GM12878 (cell line): ENCODE results near the gene ARMC3. TPM values are rescaled to one million over a fixed set of nuclear protein-coding genes. Genes with fewer than 3 reads are reported as not detected.
"Not testable (repeated sequence)": the region's sequence is repeated elsewhere in the genome, so short reads cannot be mapped to it uniquely, and the experiment has no call there.

Experiments used
- ATAC-seq: fragments of 200-7000 bp; cut with Tn5 transposase; 3 replicates; pipeline ENCODE4 v1.9.1; 2020; ENCODE audit warnings: mild to moderate bottlenecking, moderate library complexity
- BruUV-seq: library from RNA; stranded (reverse); fragments of 400-500 nt; replicated peaks from 2 replicates; lab custom pipeline; 2021; lab: Mats Ljungman, UMichigan
- CTCF ChIA-PET: fragments of 300-600 bp; sonication (Branson Sonifier 250); formaldehyde crosslinking; extraction: SDS; loops from one replicate; lab custom pipeline; 2021; ENCODE audit warnings: inconsistent platforms; lab: Yijun Ruan, JAX
- POLR2A ChIA-PET: fragments of 350-600 bp; formaldehyde crosslinking; extraction: SDS; loops from one replicate; lab custom pipeline; 2021; ENCODE audit warnings: inconsistent platforms; lab: Charles Lee
- RAD21 ChIA-PET: fragments of 300-600 bp; sonication (Branson Sonifier 250); formaldehyde crosslinking; loops from one replicate; lab custom pipeline; 2023; ENCODE audit warnings: antibody characterized with exemption; ENCODE audit not compliant: unreplicated experiment; lab: Charles Lee
- SMC1A ChIA-PET: fragments of 300-600 bp; sonication (Branson Sonifier 250); formaldehyde crosslinking; loops from one replicate; lab custom pipeline; 2023; ENCODE audit not compliant: unreplicated experiment, uncharacterized antibody; lab: Charles Lee
- DNase-seq: peaks from one replicate; pipeline ENCODE4 v3.0.0-alpha.2; 2011; ENCODE audit warnings: low read depth, low spot score
- FAIRE-seq: peaks from 3 replicates; lab custom pipeline; 2011; peaks lifted over from hg19 to GRCh38; lab: Jason Lieb, UNC
- H2AFZ ChIP-seq: 2 replicates; pipeline ENCODE4 v1.6.0; 2011; ENCODE audit warnings: low read depth, low read length, control low read depth; ENCODE audit not compliant: control insufficient read depth
- H3K27ac ChIP-seq: 2 replicates; pipeline ENCODE4 v1.5.1; 2011; ENCODE audit warnings: control low read depth; ENCODE audit not compliant: control insufficient read depth, insufficient read depth
- H3K27me3 ChIP-seq, 2 experiments: replicated peaks in 1 of 2; 2 replicates each; pipeline versions ENCODE4 v1.6.0 to v1.6.1; 2011; ENCODE audit warnings: low read length in 1 of 2; ENCODE audit not compliant: control insufficient read depth in 2 of 2, insufficient read depth in 2 of 2
- H3K36me3 ChIP-seq, 2 experiments: 2 replicates each; pipeline ENCODE4 v1.5.1; 2011; ENCODE audit warnings: low read length in 1 of 2; ENCODE audit not compliant: control insufficient read depth in 2 of 2, insufficient read depth in 2 of 2
- H3K4me1 ChIP-seq: 2 replicates; pipeline ENCODE4 v1.6.1; 2011; ENCODE audit warnings: mild to moderate bottlenecking, low read length, moderate library complexity, mixed read lengths; ENCODE audit not compliant: control insufficient read depth, insufficient read depth
- H3K4me2 ChIP-seq: 2 replicates; pipeline ENCODE4 v1.6.0; 2011; ENCODE audit warnings: control low read depth; ENCODE audit not compliant: control insufficient read depth, insufficient read depth
- H3K4me3 ChIP-seq: fragments of 200-600 bp; sonication (generic); 2 replicates; pipeline ENCODE4 v1.5.1; 2016
- H3K79me2 ChIP-seq: 2 replicates; pipeline ENCODE4 v1.6.0; 2011; ENCODE audit warnings: low read length; ENCODE audit not compliant: control insufficient read depth, insufficient read depth
- H3K9ac ChIP-seq: 2 replicates; pipeline ENCODE4 v1.8.0; 2011; ENCODE audit warnings: low read length, control low read depth, mixed read lengths; ENCODE audit not compliant: control insufficient read depth, insufficient read depth
- H3K9me3 ChIP-seq: replicated peaks from 3 replicates; pipeline ENCODE4 v1.5.1; 2011; ENCODE audit warnings: mild to moderate bottlenecking, low read length; ENCODE audit not compliant: control insufficient read depth, insufficient read depth
- H4K20me1 ChIP-seq: 2 replicates; pipeline ENCODE4 v1.6.0; 2011; ENCODE audit not compliant: control insufficient read depth, insufficient read depth
- CBFB ChIP-seq: IDR thresholded peaks from 2 replicates; pipeline ENCODE4 v1.6.1; 2016; ENCODE audit warnings: antibody characterized with exemption, low read depth
- NKRF ChIP-seq: fragments of 450-650 bp; conservative IDR thresholded peaks from 2 replicates; pipeline ENCODE4 v1.6.1; 2017; ENCODE audit warnings: mild to moderate bottlenecking, moderate library complexity
- NR2C2 ChIP-seq: IDR thresholded peaks from 2 replicates; pipeline ENCODE4 v1.6.1; 2011; ENCODE audit warnings: borderline replicate concordance, low read depth; ENCODE audit not compliant: control insufficient read depth, insufficient read length
- RAD51 ChIP-seq: fragments of 450-650 bp; IDR thresholded peaks from 2 replicates; pipeline ENCODE4 v1.6.1; 2016; ENCODE audit warnings: moderate library complexity, mild to moderate bottlenecking, inconsistent platforms
- RFX5 ChIP-seq: IDR thresholded peaks from 2 replicates; pipeline ENCODE4 v1.6.1; 2011; ENCODE audit warnings: low read depth, low read length, improper control_type of control experiment
- ZNF207 ChIP-seq: fragments of 450-650 bp; IDR thresholded peaks from 2 replicates; pipeline ENCODE4 v1.6.1; 2014; ENCODE audit warnings: antibody characterized with exemption, mild to moderate bottlenecking, borderline replicate concordance
- ZNF687 ChIP-seq: fragments of 450-650 bp; IDR thresholded peaks from 2 replicates; pipeline ENCODE4 v1.6.1; 2017; ENCODE audit warnings: mild to moderate bottlenecking, moderate library complexity
- WGBS: methylation state at CpG from one replicate; pipeline ENCODE4 v1.1.6; 2016; ENCODE audit warnings: low lambda C conversion rate; ENCODE audit not compliant: insufficient replicate concordance, insufficient coverage; ENCODE audit errors: missing lambda C conversion rate; 5-methylcytosine and 5-hydroxymethylcytosine counted together
- in situ Hi-C: fragments of 300-500 bp; cut with MboI; formaldehyde crosslinking; loops from 9 replicates; pipeline ENCODE4 v1.14.3; 2018; ENCODE audit warnings: mixed read lengths
- intact Hi-C: fragments of 100-400 bp; cut with micrococcal nuclease; formaldehyde crosslinking; loops from one replicate; pipeline ENCODE4 v1.14.2; 2022; ENCODE audit not compliant: unreplicated experiment
- polyA plus RNA-seq, 11 experiments: library from polyadenylated mRNA; depleted of rRNA in 4 of 11; unstranded in 6 of 11; stranded (reverse) in 5 of 11; fragments of >200 nt; fragmentation: Nextera tagmentation in 4 of 11; fragmentation: Illumina TruSeq in 1 of 11; extraction: Ambion mirVana in 4 of 11; extraction: Trizol in 1 of 11; gene quantifications; 1 replicate in 1 of 11; 2 replicates in 10 of 11; pipeline versions ENCODE4 v1.2.1 to v1.2.3, GENCODE V29; 2011 to 2016; ENCODE audit warnings: inconsistent platforms in 2 of 11, missing spikeins in 2 of 11, low read depth in 1 of 11
- total RNA-seq, 4 experiments: library from RNA; depleted of rRNA in 3 of 4; stranded (reverse); fragments of >200 nt in 3 of 4; fragmentation: Illumina TruSeq in 1 of 4; extraction: Trizol in 1 of 4; gene quantifications; 2 replicates each; pipeline versions ENCODE4 v1.2.1 to v1.2.3, GENCODE V29; 2013 to 2021
- TF ChIP-seq, protein P1 (sequence below): fragments of 450-650 bp; IDR thresholded peaks from 2 replicates; pipeline ENCODE4 v1.6.1; 2017; ENCODE audit warnings: antibody characterized with exemption, mild to moderate bottlenecking, moderate library complexity

Gene ARMC3
- total and polyA plus RNA-seq, 10 of the 15 experiments (the other 5 are each of a cell fraction or from before 2014, with no cell fraction given), result 0.01 to 0.06 TPM; not detected in 8

DNA sequence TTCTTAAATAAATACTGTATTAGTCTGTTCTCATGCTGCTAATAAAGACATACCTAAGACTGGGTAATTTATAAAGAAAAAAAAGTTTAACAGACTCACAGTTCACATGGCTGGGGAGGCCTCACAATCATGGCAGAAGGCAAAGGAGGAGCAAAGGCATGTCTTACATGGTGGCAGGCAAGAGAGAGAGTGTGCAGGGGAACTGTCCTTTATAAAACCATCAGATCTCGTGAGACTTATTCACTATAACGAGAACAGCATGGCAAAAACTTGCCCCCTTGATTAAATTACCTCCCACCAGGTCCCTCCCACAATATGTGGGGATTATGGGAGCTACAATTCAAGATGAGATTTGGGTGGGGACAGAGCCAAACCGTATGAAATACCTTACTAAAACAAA, 25.7 kb upstream of the ARMC3 start:
- H3K27ac ChIP-seq, BruUV-seq, H3K9me3 ChIP-seq, RAD21 ChIA-PET, CTCF ChIA-PET, intact Hi-C loops, H3K36me3 ChIP-seq, H3K9ac ChIP-seq, ATAC-seq, H3K79me2 ChIP-seq, H3K4me3 ChIP-seq, SMC1A ChIA-PET, FAIRE-seq, H3K27me3 ChIP-seq, H2AFZ ChIP-seq, DNase-seq, POLR2A ChIA-PET, in situ Hi-C loops, H3K4me2 ChIP-seq, H4K20me1 ChIP-seq, H3K4me1 ChIP-seq: not testable (repeated sequence)
- 7% methylated on average over 3 of the region's 3 CpGs for WGBS

GRCh38 chr10:22903694-22904093, 24.2 kb upstream of the ARMC3 start:
- in situ Hi-C loops (no loop called here), intact Hi-C loops (no loop called here)
- no peak overlapping the region for H3K9ac ChIP-seq
- no peak overlapping the region for H3K4me2 ChIP-seq
- FAIRE-seq, result no peak
- no peaks in the 10 kb centered on the region for H3K79me2 ChIP-seq
- no peaks in the 10 kb centered on the region for H3K27me3 ChIP-seq
- H3K36me3 ChIP-seq, result no peaks in the 10 kb centered on the region
- SMC1A ChIA-PET, result no interaction called here
- H3K4me3 ChIP-seq, result no peak overlapping the region
- no peak for DNase-seq
- CTCF ChIA-PET, result interaction anchor here (0.6 to 0.7 kb wide), 3 partner anchors 9 to 1070 kb away, joined by 3 to 4 read pairs (median 3); no protein-coding TSS in a partner anchor
- no peak overlapping the region for H3K27ac ChIP-seq
- no peak overlapping the region for H2AFZ ChIP-seq
- BruUV-seq, result no TSS peak
- no peak for ATAC-seq
- 0% methylated on average over 1 of the region's 1 CpG for WGBS
- H4K20me1 ChIP-seq, result no peaks in the 10 kb centered on the region
- RAD21 ChIA-PET, result interaction anchor here (0.6 to 1.0 kb wide), 2 partner anchors 138 to 193 kb away, joined by 3 read pairs; no protein-coding TSS in a partner anchor
- H3K9me3 ChIP-seq, result no peaks in the 10 kb centered on the region; the same call in 2 of the 3 replicates
- POLR2A ChIA-PET, result no interaction called here
- no peaks in the 10 kb centered on the region for H3K4me1 ChIP-seq
- TF ChIP-seq CBFB (no peak), RFX5 (no peak), ZNF207 (no peak), NKRF (no peak), NR2C2 (no peak), ZNF687 (no peak), RAD51 (no peak)
- TF ChIP-seq, protein P1, sequence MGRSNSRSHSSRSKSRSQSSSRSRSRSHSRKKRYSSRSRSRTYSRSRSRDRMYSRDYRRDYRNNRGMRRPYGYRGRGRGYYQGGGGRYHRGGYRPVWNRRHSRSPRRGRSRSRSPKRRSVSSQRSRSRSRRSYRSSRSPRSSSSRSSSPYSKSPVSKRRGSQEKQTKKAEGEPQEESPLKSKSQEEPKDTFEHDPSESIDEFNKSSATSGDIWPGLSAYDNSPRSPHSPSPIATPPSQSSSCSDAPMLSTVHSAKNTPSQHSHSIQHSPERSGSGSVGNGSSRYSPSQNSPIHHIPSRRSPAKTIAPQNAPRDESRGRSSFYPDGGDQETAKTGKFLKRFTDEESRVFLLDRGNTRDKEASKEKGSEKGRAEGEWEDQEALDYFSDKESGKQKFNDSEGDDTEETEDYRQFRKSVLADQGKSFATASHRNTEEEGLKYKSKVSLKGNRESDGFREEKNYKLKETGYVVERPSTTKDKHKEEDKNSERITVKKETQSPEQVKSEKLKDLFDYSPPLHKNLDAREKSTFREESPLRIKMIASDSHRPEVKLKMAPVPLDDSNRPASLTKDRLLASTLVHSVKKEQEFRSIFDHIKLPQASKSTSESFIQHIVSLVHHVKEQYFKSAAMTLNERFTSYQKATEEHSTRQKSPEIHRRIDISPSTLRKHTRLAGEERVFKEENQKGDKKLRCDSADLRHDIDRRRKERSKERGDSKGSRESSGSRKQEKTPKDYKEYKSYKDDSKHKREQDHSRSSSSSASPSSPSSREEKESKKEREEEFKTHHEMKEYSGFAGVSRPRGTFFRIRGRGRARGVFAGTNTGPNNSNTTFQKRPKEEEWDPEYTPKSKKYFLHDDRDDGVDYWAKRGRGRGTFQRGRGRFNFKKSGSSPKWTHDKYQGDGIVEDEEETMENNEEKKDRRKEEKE, result no peak
